HG03460 (cell line): Measurements from ENCODE around the gene METTL8.
A peak's percentile ranks its signal among the peaks of the same experiment; 100 is the strongest.
"Not testable (repeated sequence)": the region's sequence is repeated elsewhere in the genome, so short reads cannot be mapped to it uniquely, and the experiment has no call there.

Source experiments
- ATAC-seq: cut with Tn5 transposase; IDR thresholded peaks from one replicate; pipeline ENCODE4 v1.9.1; 2021; ENCODE audit not compliant: unreplicated experiment

METTL8 gene

GRCh38 chr2:171430516-171431410, 3.0 kb downstream of the METTL8 start:
- no peak for ATAC-seq

- not testable (repeated sequence) for ATAC-seq
These were observed 10.9 kb downstream of the METTL8 start for GRCh38 chr2:171422710-171423495.

GRCh38 chr2:171420728-171421563, 12.8 kb downstream of the METTL8 start:
- no peak for ATAC-seq

GRCh38 chr2:171419333-171419732, 14.5 kb downstream of the METTL8 start:
- peak; percentile 42 for ATAC-seq

DNA sequence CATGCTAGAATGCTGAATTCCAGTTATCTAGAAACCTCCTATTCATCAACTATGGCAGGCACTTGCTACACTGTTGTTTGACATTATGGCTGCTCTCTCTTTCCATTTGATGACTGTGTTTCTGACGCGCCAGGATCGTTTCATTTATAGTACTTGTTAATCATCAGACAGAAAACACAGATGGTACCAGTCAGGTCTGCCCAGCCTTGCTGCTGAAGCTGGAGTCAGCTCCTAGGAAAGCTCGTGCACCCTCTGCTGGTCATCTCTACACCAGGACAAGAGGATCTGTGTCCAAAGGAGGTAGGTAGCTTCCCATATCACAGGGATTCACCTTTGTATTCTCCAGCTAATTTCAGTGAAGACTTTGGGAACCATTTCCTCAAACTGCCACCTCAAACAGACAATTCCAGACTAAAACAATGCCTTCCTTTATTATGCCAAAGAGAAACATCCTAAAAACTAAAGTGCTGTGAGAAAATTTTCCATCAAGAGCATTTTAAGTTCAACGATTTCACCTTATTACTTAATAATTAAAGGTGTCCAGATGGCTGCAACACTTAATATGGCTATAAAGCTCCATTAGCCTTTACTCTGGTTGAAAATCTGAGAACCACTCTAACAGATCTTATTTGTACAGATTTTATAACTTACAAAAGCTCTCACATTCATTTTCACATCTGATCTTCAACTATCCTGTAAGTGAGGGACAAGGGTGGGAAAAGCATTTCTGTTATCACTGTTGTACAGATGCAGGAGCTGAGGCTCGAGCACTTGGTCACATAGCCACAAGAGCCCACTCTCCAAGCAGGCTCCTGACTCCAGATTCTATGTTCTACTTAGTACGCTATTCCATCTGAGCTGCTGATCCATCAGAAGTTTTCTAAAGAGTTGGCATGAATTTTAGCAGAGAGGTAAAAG, 17.5 kb downstream of the METTL8 start:
- peak; percentile 88 for ATAC-seq

GRCh38 chr2:171414645-171415044, 19.1 kb downstream of the METTL8 start:
- ATAC-seq = not testable (repeated sequence)

DNA sequence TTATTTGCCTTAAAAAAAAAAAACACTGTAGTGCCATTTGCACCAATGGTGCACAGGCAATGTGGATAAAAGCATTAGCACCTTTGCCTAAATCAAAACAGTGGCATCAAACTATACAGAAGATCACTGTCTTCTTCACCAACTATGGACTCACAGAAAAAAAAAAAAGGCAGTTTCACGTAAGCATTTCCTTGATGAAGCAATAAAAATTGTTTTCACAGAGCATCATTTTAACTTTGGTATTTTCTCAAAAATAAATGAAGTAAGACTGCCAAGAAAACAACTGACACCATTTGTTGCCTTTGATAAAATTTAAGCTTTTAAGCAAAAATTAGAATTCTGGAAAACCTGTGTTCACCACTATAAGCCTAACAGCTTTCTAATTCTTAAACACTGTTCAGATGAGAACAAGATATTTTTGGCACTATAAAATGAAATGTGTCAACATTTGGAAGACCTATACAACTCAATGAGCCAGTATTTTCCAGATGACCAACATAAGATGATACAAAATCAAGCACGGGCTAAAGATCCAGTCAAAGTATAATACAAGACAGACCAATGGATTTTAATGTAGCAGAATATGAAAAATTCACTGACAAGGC, 21.1 kb downstream of the METTL8 start:
- ATAC-seq = no peak

GRCh38 chr2:171411791-171412483, 21.9 kb downstream of the METTL8 start:
- no peak for ATAC-seq

DNA sequence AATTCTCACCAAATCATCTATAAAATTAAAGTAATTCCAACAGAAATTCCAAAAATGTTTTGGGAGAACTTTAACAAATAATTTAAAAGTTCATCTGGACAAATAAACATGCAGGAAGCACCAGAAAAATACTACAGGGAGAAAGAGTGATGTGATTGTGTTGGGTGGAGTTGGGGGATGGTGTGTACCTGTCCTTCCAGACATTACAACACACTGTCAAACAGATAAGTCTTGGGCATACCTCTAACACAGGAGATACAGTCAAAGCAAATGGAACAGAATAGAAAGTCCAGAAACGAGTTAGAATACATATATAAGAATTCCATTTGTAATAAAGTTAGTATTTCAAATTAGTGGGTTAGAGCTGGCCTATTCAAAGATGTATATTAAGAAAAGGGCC, 22.6 kb downstream of the METTL8 start:
- ATAC-seq = no peak

DNA sequence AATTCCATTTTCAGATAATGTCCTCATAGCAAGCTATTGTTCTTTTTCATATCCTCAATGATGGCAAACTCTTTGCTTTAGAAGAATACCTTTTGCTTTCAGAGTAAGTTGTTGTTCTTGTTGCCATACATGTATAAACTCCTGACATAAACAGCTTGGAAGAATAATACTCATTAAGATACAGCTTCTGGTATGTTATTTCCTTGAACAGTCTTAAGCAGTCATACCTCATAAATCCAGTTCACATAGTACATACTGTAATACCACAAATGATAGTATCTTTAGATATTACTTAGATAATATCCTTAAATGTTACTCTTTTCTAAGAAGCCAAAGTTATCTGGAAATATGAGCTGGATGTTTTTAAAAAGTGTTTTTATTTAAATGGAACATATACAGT, 23.2 kb downstream of the METTL8 start:
- ATAC-seq = no peak

DNA sequence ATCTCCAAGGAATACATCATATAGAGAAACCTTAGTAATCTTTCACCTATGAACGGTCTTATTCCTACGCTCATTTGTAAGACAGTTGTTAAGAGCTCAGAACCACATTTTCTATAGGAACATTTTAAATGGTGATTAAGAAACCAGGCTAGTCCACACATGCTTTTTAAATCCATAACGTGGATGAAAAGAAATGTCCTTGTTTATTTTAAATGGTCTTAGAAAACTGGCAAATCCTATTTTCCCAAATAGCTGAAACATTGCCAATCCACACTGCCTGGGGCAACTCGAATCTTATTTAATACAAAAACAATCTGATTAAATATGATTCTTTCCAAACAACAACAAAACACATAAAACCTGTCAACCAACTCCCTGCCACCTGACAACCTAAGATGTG, 23.7 kb downstream of the METTL8 start:
- no peak for ATAC-seq

GRCh38 chr2:171409436-171409971, 24.3 kb downstream of the METTL8 start:
- no peak for ATAC-seq

DNA sequence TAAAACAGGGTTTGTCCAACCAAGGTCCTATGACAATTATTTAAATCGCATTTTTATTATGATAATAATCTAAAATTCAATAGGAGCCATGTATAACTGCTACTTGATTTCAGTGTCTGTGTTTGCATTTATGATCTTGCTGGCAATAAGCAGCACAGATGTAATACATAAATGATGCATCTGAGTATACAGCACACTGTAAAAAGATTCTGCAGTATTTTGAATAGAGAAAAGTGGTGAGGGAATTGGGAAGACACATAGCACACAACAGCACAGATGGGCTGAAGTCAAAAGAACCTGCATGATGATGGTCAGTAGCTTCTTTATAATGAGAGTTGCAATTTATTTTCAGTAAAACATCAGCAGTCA, 26.1 kb downstream of the METTL8 start:
- no peak for ATAC-seq

- ATAC-seq = peak; percentile 55
These were observed 26.6 kb downstream of the METTL8 start for GRCh38 chr2:171407030-171407675.

GRCh38 chr2:171406044-171406443, 27.7 kb downstream of the METTL8 start:
- ATAC-seq = peak; percentile 64

DNA sequence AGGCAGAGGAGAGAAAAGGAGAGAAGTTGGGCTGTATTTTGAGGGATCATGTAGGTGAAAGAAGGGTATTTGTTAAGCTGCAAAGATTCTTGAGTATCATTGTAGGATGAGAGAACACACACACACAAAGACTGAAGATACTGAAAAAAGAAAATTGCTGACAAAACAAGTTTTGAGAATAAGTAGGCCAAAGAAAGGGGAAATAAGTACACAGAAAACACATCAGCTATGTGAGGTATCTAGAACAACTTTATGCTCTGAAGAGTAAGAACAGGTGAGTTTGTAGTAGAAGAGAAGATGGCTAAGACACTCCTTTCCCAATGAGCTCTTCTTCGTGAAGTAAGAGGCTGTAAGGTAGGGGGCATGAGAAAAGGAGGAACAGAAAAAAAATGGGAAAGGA, 28.2 kb downstream of the METTL8 start:
- no peak for ATAC-seq

- ATAC-seq = no peak
These were observed 29.1 kb downstream of the METTL8 start for GRCh38 chr2:171404719-171405118.

DNA sequence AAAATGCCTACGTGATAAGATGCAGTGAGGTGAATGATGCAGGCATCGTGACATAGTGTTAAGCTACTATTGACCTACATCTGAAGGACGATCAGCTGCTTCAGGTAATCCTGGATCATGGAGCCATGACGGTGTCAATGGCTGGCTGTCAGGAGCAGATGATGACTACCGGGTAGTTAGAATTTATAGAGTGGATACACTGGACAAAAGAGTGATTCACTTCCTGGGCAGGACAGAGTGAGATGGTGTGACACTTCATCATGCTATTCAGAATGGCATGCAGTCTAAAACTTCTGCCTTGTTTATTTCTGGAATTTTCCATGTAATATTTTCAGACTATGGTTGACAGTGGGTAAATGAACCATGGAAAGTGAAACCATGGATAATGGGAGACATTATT, 29.5 kb downstream of the METTL8 start:
- ATAC-seq = no peak
